Psoas muscle (tissue), 8 donors: Measurements from ENCODE around the gene TXN2. TPM values are rescaled to one million over a fixed set of nuclear protein-coding genes. Genes with fewer than 3 reads are reported as not detected.
A peak's percentile ranks its signal among the peaks of the same experiment; 100 is the strongest.

Experiments used
- ATAC-seq, 4 donors: fragments of 200-7000 bp; cut with Tn5 transposase; one replicate each; pipeline ENCODE4 v1.9.1; 2020; ENCODE audit warnings: moderate library complexity in 3 of 4, mild to moderate bottlenecking in 2 of 4
- DNase-seq, 2 donors: peaks; one replicate each; pipeline ENCODE4 v3.0.0-alpha.2; 2020
- H3K27ac ChIP-seq: fragments of 200-600 bp; one replicate; pipeline ENCODE4 v1.8.0; 2022
- H3K27me3 ChIP-seq, 3 donors: fragments of 200-600 bp in 1 of 3; one replicate each; pipeline versions ENCODE4 v1.6.1 to v1.8.0; 2013 to 2022; ENCODE audit warnings: low read length in 2 of 3, mild to moderate bottlenecking in 2 of 3, moderate library complexity in 1 of 3; ENCODE audit not compliant: insufficient read depth in 3 of 3
- H3K36me3 ChIP-seq, 2 donors: fragments of 200-600 bp in 1 of 2; one replicate each; pipeline versions ENCODE4 v1.6.1 to v1.8.0; 2013 to 2022; ENCODE audit warnings: low read depth in 1 of 2, mild to moderate bottlenecking in 1 of 2, moderate library complexity in 1 of 2; ENCODE audit not compliant: insufficient read depth in 1 of 2
- H3K4me1 ChIP-seq: fragments of 200-600 bp; one replicate; pipeline ENCODE4 v1.8.0; 2022
- H3K4me3 ChIP-seq: fragments of 200-600 bp; one replicate; pipeline ENCODE4 v1.8.0; 2022; ENCODE audit warnings: mild to moderate bottlenecking
- H3K9me3 ChIP-seq: fragments of 200-600 bp; one replicate; pipeline ENCODE4 v1.8.0; 2022
- WGBS, 3 donors: extraction: QIAGEN DNeasy Blood & Tissue Kit; methylation state at CpG; one replicate each; pipeline versions ENCODE4 v1.1.6 to v1.1.7; 2013; 5-methylcytosine and 5-hydroxymethylcytosine counted together
- intact Hi-C, 2 donors: fragments of 100-400 bp; cut with DNase I; formaldehyde crosslinking; loops; one replicate each; pipeline versions ENCODE4 v1.11.0 to v1.14.2; 2022
- polyA plus RNA-seq, 3 donors: library from polyadenylated mRNA; stranded (reverse); fragments of 200-250 nt; gene quantifications; one replicate each; pipeline ENCODE4 v1.2.3, GENCODE V29; 2013
- total RNA-seq, 4 donors: library from RNA; stranded (reverse); fragmentation: NEBNext Ultra II Directional in 2 of 4; extraction: Animal tissue kit (Norgen Biotek cat#: 25700) in 2 of 4; gene quantifications; one replicate each; pipeline versions ENCODE4 v1.2.1 to v1.2.4, GENCODE V29; 2021 to 2023
- TF ChIP-seq, protein P1 (sequence below): fragments of 200-600 bp; IDR thresholded peaks from one replicate; pipeline ENCODE4 v1.8.0; 2022; ENCODE audit warnings: antibody characterized with exemption
- donor health status: healthy with polysubstance abuse.
- donor health status: DM: no; HTN: no; CAD: no; lungs with moderate emphysema.
- donor health status: Bipolar disorder and iron deficiency.
- donor health status: healthy.
- donor health status: DM: yes; HTN: yes; CAD: no.
- donor health status: DM: no; HTN: no; CAD: no.
- donor health status: DM: no; HTN: no; CAD: no.
- donor health status: DM: yes; HTN: yes; CAD: no.

The TXN2 gene
- total and polyA plus RNA-seq, 7 donors, result 83.9 to 155 (median 115) TPM

DNA sequence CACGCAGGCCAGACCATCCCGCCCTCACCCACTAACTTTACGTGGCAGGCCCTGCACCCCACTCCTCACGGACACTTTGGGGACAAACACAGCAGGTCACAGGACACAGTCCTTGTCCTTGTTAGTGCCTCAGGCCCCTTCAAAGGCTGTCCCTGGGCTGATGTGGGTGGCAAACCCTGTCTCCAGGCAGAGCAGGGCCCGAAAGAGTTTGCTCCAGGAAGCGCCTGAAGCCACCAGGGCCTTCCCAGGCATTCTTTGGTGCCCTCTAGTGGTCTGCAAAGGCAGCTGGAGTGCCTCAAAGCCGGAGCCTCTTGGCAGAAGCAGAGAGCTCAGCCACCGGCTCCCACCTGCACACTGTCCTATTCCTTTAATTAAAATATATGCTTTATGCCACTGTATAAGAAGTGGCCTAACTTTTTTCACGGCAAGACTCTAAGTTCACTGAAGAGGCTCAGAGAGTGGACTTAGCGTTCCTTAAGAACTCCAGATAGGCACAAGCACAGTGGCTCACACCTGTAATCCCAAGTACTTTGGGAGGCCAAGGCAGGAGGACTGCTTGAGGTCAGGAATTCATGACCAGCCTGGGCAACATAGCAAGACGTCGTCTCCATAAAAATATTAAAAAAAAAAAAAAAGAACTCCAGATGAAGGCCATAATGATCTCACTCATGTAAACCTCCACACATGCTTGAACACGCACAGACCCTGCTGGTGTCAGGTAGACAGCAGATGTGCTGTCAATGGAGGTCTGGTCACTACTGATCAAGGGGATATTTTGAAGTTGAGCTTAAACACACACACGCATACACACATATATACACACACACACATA is 11.1 kb downstream of the TXN2 start:
- intact Hi-C loops, result loop anchor here (1.0 to 2.0 kb wide), 2 partner anchors 169 to 170 kb away; no protein-coding TSS in a partner anchor
- 41 to 50% (median 41%) methylated on average over 14 of the region's 14 CpGs for WGBS, 3 donors
- TF ChIP-seq, protein P1, sequence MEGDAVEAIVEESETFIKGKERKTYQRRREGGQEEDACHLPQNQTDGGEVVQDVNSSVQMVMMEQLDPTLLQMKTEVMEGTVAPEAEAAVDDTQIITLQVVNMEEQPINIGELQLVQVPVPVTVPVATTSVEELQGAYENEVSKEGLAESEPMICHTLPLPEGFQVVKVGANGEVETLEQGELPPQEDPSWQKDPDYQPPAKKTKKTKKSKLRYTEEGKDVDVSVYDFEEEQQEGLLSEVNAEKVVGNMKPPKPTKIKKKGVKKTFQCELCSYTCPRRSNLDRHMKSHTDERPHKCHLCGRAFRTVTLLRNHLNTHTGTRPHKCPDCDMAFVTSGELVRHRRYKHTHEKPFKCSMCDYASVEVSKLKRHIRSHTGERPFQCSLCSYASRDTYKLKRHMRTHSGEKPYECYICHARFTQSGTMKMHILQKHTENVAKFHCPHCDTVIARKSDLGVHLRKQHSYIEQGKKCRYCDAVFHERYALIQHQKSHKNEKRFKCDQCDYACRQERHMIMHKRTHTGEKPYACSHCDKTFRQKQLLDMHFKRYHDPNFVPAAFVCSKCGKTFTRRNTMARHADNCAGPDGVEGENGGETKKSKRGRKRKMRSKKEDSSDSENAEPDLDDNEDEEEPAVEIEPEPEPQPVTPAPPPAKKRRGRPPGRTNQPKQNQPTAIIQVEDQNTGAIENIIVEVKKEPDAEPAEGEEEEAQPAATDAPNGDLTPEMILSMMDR, result peak; percentile 97
- peaks cover 6 to 48% of the 10 kb centered on the region in 2 donors for H3K36me3 ChIP-seq
- peak; percentile 49 to 79 (median 60) for ATAC-seq
- DNase-seq, result peak; percentile 76 to 89
- no peak overlapping the region for H3K4me3 ChIP-seq
- no peaks in the 10 kb centered on the region for H3K27me3 ChIP-seq
- no peaks in the 10 kb centered on the region for H3K9me3 ChIP-seq
- H3K27ac ChIP-seq, result peak overlapping the region; percentile 97
- peaks cover 50% of the 10 kb centered on the region for H3K4me1 ChIP-seq

DNA sequence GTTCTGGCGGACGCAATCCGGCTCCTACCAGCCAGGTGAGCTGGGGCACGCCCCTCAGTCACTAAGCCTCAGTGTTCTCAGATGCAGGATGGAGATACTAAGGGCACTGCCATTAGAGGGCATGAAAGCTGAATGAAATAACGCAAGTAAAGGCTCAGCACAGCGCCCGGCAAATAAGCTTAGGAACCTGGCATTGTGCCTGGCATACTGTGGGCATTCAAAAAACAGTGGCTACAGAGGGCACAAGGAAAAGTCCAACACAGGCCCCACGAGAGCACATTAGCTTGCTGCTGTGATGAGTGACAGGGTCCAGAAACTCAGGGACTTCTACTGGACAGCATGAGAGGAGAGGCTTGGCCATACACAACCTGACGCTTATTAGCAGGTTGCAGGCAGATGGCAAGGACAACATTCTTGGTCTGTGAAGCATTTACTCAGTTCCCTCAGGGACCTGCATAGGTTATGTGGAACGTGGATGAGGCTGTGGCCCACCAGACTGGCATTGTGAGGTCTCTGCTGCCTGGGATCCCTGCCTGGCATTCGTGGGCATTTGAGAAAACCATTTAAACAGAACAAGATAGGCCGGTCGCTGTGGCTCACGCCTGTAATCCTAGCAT is 12.2 kb downstream of the TXN2 start:
- Histone ChIP-seq H3K9me3 (no peaks in the 10 kb centered on the region), H3K27me3 (no peaks in the 10 kb centered on the region), H3K4me3 (no peak overlapping the region), H3K4me1 (peaks cover 61% of the 10 kb centered on the region), H3K36me3 (peaks cover 5 to 36% of the 10 kb centered on the region in 2 donors), H3K27ac (peak overlapping the region; percentile 97)
- WGBS, 3 donors, result 71 to 85% (median 75%) methylated on average over 14 of the region's 14 CpGs
- TF ChIP-seq, protein P1, result no peak
- intact Hi-C loops, result no loop called here
- no peak for DNase-seq
- no peak for ATAC-seq

DNA sequence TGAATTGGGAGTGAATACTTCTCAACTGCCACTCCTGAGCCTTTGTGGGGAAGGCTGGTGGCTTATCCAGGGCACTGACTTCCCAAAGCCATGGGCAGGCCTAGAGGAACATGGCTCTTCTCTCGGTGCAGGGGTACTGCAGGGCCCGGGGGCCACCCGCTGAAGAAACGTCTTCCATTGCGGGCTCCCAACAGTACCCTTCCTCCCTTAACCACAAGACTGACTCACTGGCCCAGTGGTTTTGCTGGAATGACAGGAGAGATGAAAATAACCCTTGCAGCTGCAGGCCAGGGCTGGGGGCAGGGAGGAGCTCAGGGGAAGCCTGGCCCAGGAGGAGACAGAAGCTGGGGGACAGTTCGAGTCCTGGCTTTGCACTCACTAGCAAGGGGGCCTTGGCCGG is 13.5 kb downstream of the TXN2 start:
- Histone ChIP-seq H3K36me3 (peaks cover 0 to 23% of the 10 kb centered on the region in 2 donors), H3K9me3 (no peaks in the 10 kb centered on the region), H3K4me1 (peaks cover 73% of the 10 kb centered on the region), H3K27me3 (no peaks in the 10 kb centered on the region), H3K4me3 (no peak overlapping the region), H3K27ac (peak overlapping the region; percentile 97)
- peak; percentile 23 to 64 (median 56) for ATAC-seq
- TF ChIP-seq, protein P1, result no peak
- intact Hi-C loops, result no loop called here
- 65 to 77% (median 65%) methylated on average over 7 of the region's 7 CpGs for WGBS, 3 donors
- DNase-seq, result peak; percentile 68 to 73

DNA sequence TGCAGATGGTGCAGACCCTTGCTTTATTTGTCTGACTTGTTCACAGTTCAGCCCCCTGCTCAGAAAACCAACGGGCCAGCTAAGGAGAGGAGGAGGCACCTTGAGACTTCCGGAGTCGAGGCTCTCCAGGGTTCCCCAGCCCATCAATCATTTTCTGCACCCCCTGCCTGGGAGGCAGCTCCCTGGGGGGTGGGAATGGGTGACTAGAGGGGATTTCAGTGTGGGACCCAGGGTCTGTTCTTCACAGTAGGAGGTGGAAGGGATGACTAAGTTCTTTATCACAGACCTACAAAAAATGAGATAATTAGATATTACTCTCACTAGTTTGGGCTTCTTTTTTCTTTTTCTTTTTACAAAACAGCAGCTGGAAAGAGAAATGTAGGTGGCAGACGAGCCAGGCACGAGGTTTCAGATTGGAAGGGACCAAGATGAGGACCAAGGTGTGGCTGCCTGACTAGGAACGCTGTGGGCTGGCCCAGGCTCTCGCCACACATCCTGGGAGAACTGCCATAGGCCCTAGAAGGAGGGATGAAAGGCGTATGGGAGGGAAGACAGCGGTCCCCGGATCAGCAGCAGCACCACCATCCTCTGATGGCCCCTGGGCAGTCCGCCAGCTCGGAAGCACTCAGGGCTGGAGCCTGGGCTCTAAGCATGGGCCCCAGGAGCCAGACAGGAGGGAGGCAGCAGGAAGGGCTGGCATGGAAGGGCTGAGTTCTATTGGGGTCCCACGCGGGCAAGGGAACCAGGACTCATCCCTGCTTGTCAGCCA is 14.2 kb downstream of the TXN2 start:
- intact Hi-C loops, result no loop called here
- 66 to 80% (median 70%) methylated on average over 14 of the region's 14 CpGs for WGBS, 3 donors
- TF ChIP-seq, protein P1, result no peak
- H3K4me1 ChIP-seq, result peaks cover 80% of the 10 kb centered on the region
- no peaks in the 10 kb centered on the region for H3K27me3 ChIP-seq
- no peak overlapping the region for H3K4me3 ChIP-seq
- H3K27ac ChIP-seq, result peak overlapping the region; percentile 97
- no peaks in the 10 kb centered on the region for H3K9me3 ChIP-seq
- ATAC-seq (no peak), DNase-seq (peak; percentile 48 to 52)
- H3K36me3 ChIP-seq, result peaks cover 0 to 16% of the 10 kb centered on the region in 2 donors
